Activated gamma-delta T cell treated with Interleukin-2 at 50 U/mL for 16 hours (primary cell): ENCODE data around the gene ISX.

ENCODE experiments used
- DNase-seq: peaks from one replicate; pipeline ENCODE4 v3.0.0-alpha.2; 2020

Gene ISX

DNA sequence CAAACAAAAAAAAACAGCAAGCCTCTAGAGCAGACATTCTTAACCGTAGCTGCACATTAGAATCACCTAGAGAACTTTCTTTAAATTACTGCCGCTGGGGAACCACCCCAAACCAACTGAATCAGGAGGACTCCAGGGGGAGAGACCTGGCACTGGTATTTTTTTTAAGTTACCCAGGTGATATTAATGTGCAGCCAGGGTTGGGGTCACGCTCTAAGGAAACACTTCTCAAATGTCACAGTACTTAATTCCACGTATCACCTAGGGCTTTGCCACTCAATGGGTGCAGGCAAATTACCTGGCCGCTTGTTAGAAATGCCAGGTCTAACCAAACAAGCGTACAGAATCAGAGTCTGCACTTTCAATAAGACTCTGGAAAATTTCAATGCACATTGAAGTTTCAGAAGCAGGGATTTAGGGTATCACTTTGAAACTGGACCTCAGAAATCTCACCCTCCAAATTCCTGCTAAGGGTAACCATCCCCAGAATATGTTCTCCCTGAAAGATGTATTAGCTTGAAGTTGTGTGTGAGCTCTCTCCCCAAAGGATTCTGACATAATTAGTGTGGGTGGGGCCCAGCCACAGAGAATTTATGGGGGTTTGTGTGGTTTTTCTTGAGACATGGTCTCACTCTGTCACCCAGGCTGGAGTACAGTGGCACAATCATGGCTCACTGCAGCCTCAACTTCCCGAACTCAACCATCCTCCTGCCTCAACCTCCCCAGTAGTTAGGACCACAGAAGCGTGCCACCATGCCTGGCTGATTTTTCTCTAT, 12.7 kb upstream of the ISX start:
- no peak for DNase-seq

DNA sequence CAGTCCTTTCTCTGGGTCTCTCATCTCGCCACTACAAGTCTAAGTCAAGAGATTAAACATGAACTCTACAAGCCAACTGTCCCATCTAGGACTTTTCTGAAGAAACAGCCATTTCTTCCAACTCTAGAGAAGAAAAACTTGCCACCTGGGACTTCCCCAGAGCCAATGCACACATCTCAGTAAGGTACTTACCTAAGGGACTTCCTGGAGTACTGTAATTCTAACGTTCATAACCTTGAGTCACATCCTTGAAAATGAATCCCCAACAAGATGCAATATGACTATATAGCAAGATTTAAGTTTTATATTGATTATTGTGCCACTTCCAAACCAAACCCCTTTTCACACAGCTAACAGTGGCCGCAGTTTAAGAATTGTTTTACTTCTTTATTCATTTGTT, 11.9 kb upstream of the ISX start:
- no peak for DNase-seq

DNA sequence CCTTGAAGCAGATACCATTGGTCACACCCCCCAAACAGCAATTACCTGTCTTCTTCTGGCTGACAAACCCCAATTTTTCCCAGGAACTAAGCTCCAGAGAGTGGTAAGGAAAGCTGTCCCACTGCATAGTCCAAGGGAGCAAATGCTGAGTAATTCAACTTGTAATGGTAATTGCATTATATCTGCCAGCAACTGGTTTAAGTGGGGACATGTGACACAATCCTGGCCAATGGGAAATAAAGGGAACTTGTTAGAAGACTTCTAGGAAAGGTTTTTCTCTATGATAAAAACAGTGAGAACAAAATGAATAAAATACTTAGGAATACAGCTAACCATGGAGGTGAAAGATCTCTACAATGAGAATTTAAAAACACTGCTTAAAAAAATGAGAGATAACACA, 9.5 kb upstream of the ISX start:
- DNase-seq: no peak

DNA sequence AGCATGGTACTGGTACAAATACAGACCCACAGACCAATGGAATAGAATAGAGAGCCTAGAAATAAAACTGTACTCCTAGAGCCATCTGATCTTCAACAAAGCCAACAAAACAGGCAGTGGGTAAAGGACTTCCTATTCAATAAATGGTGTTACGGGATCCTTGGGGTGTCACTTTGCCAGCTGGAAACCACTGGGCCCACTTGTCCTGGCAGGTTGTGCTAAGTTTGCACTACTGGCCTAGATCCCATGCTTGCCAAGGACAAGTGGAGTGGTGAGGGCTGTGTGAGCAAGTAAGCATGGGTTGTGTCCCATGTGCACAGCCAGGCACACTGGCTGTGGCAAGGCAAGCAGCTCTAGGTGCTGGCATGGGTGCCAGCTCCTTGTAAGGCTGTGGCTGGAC, 8.8 kb upstream of the ISX start:
- no peak for DNase-seq

DNA sequence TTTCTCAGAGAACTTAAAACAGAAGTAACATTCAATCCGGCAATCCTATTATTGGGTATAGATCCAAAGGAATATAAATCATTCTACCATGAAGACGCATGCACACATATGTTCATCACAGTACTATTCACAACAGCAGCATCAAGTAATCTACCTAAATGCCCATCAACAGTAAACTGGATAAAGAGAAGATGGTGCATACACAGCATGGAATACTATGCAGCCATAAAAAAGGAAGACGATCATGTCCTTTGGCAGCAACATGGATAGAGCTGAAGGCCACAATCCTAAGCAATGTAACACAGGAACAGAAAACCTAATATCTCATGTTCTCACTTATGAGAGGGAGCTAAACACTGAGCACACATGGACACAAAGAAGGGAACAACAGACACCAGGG, 6.3 kb upstream of the ISX start:
- no peak for DNase-seq

DNA sequence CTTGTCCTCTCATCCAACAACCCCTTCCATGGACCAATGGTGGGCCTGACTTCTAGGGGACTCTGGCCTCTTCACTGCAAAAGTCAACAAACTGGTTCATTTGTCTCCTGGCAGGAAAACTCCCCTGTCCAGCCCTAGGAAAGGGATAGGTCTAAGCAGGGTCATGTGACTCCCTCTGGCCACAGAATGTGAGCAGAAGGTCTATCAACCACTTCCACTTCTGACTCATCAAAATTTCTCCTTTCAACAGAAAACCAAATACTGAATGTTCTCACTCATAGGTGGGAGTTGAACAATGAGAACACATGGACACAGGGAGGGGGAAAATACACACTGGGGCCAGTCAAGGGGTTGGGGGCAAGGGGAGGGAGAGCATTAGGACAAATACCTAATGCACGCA, 1.3 kb upstream of the ISX start:
- DNase-seq: no peak

DNA sequence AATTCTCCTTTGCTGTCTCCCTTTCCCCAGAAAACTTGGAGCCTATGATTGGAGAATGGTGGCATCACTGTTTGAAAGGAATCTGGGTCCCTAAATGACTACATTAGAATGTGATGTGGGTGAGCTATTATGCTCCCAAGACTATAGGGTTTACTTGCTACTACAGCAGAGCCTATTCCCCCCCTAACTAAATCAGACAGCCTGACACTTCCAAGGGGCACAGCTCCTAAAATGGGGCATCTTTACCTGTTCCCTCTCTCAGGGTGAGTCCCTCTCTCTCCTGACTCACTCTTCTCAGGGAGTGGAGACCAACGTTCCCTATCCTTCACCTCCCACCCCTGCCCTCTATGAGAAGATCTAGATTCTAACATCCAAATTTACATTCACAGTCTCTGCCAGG, 775 bp upstream of the ISX start:
- DNase-seq: no peak

DNA sequence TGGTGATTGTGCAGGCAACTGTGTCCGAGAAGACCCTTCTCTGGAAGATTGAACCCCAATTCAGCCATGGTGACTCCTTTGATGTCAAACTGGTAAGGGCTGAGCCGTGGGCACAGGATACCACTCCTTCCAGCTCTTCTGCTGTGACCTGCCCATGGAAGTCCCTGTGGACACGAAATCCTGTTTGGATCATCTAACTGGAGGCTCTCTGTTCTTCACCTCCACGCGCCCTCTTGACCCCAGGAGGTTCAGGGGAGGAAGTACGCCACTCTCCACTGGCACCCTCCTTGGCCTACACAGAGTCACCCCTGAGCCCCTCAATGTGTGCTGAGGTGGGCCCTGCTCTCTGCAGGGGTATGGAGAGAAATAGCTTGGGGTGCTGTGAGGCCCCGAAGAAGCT, 810 bp downstream of the ISX start:
- DNase-seq: no peak

DNA sequence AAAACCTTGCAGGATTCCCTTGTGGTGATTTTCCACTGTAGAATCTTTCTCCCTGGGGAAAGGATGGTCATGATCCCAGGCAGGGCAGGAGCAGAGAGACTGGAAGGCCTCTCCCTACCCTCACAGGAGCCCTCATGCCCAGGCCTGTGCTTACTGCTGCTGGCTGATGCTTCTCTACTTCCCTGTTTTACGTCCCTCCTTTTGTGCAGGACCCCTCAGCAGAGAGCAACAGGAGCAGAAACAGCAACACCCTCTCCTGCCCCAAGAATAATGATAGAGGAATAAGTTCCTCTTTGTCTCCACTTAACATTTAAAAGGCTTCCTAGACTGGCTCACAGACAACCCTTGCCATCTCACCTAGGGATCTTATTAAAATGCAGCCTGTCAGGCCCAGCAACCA, 3.6 kb downstream of the ISX start:
- no peak for DNase-seq

DNA sequence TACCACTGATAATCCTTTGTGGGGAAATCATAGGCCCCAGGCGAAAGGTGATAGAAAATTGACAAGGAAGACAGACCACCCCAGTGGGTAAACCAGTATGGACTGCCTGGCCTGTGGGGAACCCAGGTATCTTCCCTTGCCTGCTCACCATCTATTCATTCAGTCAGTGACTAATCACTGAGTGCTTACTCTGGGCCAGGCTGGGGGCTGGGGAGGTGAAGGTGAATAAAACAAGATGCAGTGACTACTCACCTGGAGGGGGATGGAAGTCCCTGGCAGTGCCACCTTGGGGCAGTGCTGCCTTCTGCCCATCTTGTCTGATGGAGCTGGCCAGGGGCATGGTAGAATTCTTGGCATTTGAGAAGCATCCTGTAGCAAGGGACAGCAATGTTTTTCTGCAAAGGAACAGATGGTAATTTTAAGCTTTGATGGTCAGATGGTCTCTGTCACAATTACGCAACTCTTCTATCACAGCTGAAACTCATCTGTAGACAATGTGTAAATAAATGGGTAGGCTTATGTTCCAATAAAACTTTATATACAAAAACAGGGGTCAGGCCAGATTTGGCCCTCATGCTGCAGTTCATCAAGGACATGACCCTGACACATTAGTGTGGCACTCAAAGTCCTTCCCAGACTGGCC, 4.6 kb downstream of the ISX start:
- no peak for DNase-seq

DNA sequence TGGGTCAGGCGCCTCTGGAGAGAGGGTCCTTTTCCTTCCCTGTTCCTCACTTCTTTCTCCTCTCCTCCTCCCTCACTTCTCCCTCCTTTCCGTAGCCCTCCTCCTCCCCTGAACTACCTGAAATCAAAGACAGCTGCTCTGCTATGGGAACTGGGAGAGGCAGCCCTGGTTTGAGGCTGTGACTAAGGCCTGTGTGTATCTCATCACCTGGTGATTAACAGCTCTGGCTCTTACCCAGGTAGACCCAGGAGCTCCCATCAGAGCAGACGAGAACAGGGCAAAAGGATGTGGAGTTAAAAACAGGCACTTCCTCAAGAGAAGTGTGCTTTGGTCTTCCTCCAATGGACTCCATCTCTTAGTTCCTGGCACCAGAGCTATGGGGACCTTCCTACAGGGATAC, 5.8 kb downstream of the ISX start:
- no peak for DNase-seq

DNA sequence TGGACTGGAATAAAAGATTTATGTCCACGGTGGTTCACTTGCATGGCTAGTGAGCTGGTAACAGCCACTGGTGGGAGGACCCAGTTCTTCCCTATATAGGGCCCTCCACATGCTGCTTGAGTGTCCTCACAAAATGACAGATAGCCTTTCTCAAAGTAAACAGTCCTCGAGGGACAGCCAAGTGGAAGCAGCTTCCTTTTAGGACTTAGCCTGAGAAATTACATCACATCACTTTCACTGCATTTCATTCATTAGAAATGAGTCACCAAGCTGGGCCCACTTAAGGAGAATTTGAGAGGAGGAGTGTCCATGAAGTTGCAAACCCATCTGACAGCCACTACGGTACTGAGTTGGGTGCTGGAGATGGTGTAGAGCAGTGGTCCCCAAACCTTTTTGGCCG, 7.0 kb downstream of the ISX start:
- DNase-seq: no peak

DNA sequence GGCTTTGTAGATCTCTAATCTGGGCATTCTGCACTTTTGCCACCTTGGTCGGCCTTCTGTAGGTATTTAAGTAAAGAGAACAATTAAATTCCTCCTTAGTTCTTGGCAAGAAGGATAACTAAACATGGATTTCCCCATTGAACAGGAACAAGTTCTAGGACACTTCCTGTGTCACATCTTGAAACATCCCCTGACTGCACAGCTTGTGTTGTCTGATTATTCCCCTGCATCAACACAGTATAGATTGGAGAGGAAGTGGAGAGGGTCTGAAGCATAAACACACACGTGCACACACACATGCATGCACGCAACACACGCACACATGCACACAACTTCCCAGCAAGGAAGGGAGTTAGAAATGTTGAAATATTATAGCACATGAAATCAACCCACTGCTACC, 8.6 kb downstream of the ISX start:
- DNase-seq: no peak

DNA sequence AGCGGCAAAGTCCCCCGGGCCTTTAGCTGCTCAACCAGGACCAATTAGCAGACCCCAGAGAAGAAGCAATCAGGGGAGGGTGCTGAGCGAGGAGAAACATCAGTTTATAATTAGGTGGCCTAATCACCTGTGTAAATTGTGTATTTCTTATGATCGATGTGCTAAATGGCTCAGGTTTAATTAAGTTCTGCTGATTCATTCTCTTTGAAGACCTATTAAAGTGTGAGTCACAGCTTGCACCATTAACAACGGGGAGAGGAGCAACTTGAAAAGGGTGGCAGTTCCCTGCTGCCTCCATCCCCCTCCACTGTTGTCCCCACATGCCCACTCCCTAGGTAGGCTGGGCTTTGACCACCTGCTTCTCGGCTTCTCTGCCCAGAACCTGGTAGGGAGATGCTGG, 10.7 kb downstream of the ISX start:
- no peak for DNase-seq

DNA sequence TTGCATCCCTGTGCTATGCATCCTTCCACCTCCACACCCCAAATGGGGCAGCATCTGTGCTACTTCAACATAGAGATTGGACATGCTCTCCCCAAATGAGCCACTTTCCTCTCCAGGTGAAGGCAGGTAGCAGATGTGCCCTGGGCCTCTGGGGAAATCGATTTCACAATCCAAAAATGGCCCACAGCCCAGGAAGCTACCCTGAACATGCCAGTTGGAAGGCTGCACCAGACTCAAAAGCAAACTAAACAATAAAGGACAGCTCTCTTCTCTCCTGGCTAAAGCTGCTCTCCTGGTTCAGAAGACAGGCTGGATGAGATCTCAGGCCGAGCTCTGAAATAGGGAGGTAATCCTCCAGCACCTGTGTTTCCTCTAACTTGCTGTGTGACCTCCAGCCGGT, 19.7 kb downstream of the ISX start:
- DNase-seq: no peak

DNA sequence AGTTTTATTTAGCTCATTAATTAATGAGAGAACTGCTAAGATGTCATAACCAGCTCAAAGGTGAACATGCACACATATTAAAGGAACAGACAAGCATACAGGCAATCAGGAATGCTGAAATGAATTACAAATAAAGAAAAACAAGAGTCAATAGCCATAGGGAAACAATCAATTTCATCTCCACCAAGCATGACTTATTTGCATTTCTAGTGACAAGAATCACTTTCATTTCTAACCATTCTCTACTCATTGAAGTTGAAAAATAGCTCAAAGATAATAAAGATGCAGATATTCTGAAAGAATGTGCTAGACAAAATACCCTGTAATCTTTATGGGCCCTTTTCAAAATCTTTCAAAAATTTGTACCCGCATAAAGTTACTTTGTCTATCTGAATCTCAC, 23.2 kb downstream of the ISX start:
- no peak for DNase-seq

DNA sequence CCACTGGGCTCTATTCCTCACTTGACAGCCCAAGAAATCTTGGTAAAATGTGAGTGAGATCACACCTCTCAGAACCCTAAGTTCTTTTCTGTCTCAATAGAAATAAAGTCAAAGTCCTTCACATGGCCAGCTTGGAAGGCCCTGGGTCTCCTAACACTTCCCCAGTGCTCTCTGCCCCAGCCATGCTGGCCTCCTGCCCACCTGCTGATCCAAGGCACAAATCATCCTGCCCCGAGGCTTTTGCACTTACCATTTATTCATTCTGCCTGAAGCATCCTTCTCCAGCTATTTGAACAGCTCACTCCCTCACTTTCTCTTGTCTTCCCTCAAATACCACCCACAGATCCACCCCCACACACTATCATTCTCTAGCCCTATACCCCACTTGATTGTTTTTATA, 26.4 kb downstream of the ISX start:
- DNase-seq: no peak

DNA sequence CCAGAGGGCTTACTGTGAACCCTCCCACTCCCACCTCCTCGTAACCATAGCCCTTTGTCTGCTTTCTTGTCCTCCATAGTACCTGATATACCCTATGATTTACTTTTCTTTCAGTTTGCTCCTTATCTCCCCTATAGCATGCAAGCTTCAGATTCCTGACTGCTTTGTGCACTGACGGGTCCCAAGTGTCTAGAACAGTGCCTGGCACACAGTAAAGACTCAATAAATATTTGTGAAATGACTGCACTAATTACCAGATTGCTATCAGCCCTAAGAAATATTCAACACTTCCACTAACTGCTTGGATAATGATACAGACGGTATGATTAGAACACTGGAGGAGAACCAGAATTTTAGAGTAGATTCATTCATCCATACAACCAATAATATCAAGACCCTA, 33.0 kb downstream of the ISX start:
- DNase-seq: no peak

DNA sequence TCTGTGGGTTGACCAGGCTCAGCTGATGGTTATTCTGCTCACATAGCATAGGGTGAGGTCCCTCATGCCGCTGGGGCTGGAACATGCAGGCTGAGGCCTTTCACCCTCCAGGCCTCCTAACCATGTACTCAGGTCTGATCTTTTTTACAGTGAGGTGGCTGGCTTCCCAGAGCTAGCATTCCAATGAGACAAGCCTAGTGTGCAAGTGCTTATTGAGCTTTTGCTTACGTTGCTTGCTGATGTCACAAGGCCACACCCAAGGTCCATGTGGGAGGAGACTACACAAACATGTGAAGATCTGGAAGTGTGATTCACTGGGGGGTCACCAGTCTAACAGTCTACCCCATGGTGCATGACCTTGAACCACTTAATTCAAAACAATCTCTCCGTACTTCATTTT, 33.9 kb downstream of the ISX start:
- DNase-seq: no peak

DNA sequence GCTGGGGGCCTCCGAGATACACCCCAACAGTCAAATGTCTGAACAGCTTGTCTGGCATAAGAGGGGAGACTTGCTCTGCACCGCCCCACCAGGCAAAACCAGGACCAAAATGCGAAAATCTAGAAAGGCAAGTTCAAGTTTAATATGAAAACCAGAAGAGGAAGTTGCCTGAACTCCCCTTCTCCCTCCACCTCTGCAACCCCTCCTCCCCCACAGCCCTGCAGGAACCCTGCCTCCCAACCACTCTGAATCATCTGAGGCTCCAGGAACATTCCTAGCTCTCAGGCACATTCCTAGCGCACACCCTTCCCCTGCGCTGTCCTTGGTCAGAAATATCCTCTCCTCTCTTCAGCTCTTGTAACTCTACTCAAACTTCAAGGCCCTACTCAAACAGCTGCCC, 36.7 kb downstream of the ISX start:
- no peak for DNase-seq

DNA sequence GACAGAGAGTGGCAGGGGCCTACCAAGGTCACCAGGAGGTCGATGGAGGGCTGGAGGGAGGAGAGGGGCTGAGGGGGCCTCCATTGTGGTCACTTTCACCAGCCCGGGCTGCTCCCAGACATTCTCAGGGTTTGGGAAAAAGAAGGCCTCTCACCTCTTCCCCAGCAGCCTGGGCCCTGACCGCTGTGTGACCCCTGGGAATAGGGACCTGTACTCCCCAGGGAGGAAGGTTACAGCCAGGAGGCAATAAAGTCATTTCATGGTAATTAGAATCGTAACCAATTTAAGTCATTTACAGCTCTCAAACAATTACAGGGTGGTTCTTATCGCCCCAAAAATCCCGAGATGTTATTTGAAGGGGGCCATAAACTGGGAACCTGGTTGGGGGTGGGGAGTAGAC, 37.8 kb downstream of the ISX start:
- DNase-seq: no peak

DNA sequence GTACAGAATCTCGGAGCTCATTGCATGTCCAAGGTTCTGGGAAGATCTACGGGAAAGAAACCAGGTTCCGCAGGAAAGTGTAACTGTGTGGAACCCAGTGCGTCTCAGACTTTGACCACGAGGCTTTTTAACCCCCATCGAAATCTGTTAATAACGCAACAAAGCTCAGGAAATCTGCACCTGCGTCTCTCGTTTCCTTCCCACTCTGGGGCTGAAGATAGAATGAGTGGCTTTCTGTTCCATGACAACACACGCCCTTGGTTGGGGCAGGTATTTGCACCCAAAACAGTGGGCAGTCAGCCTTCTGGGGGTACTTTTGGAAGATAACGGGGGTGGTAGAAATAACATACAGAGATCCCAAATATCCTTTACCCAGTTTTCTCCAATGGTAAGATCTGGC, 38.5 kb downstream of the ISX start:
- DNase-seq: no peak

DNA sequence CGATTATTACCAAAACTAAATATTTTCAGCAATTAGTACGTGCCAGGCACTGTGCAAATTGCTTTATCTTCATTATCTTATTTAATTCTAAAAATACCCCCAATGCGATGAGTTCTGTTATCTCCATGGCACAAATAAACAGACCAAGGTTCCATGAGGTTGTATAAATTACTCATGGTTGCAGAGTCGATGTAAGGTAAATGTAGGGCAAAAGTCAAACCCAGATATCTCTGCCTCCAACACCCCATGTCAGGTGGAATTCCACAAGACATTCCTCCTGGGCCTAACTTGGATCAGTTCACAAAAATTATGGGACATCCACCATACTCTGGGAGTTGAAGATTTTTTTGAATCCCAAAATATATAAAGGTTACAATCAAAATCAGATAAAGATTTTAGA, 43.7 kb downstream of the ISX start:
- DNase-seq: no peak

DNA sequence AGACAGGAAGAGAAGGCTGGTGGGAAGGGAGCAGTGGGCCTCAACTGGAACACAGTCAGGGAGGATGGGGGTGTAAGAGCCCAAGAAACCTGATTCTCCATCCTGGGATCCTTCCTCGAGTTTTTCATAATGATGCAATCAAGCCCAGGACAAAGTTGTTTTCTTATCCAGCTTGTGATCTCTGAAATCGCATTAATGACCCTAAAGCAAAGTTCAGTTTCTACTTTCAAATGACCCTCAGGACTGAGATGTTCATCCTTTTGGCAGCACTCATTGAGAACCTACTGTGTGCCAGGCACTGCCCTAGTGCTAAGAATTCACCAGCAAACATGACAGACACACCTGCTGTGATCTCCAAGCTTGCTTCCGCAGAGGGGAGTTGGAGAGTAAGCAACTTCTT, 45.3 kb downstream of the ISX start:
- DNase-seq: no peak

DNA sequence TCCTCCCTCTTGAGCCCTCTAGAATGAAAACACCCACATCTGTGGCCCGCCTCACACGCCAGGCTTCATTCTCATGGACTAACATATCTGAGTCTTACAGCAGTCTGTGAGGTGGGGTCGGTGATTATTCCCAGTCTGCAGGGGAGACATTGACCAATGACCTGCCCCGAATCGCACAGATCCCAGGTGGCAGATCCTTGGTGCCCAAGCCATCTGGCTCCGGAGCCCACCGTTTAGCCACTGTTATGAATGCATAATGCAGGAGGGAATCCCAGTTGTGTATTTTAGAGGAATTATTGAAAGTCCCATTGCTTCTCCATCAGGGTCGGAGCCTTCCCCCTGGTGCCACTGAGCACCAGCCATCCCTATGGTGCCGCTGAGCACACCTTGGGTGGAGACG, 47.4 kb downstream of the ISX start:
- no peak for DNase-seq
